Esophagus squamous epithelium (tissue), 4 donors: ENCODE data around the gene LILRB1.

Experiments
- POLR2A ChIP-seq, 4 donors: fragments of 450-650 bp; IDR thresholded peaks; one replicate each; pipeline ENCODE4 v1.6.1; 2017; ENCODE audit warnings: antibody characterized with exemption in 4 of 4, mild to moderate bottlenecking in 4 of 4, moderate library complexity in 3 of 4
- TF ChIP-seq, protein P1 (sequence below), 6 experiments: fragments of 450-650 bp in 4 of 6; fragments of 200-600 bp in 2 of 6; sonication (generic) in 2 of 6; IDR thresholded peaks; one replicate each; pipeline ENCODE4 v1.5.1; 2016 to 2019; ENCODE audit warnings: antibody characterized with exemption in 6 of 6, mild to moderate bottlenecking in 4 of 6, moderate library complexity in 4 of 6

DNA sequence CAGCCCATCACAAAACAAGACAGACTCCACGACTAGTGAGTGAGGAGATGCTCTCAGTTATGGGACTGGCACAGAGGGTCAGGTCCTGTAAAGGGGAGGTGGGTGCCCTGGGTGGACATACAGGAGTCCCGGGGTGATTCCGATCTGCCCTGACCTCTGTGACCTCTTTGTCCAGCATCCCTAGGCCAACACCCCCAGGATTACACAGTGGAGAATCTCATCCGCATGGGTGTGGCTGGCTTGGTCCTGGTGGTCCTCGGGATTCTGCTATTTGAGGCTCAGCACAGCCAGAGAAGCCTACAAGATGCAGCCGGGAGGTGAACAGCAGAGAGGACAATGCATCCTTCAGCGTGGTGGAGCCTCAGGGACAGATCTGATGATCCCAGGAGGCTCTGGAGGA is 43.3 kb upstream of the LILRB1 start:
- TF ChIP-seq, protein P1, sequence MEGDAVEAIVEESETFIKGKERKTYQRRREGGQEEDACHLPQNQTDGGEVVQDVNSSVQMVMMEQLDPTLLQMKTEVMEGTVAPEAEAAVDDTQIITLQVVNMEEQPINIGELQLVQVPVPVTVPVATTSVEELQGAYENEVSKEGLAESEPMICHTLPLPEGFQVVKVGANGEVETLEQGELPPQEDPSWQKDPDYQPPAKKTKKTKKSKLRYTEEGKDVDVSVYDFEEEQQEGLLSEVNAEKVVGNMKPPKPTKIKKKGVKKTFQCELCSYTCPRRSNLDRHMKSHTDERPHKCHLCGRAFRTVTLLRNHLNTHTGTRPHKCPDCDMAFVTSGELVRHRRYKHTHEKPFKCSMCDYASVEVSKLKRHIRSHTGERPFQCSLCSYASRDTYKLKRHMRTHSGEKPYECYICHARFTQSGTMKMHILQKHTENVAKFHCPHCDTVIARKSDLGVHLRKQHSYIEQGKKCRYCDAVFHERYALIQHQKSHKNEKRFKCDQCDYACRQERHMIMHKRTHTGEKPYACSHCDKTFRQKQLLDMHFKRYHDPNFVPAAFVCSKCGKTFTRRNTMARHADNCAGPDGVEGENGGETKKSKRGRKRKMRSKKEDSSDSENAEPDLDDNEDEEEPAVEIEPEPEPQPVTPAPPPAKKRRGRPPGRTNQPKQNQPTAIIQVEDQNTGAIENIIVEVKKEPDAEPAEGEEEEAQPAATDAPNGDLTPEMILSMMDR (IDR thresholded peaks at IDR 0.05) = no peak
- no peak for TF ChIP-seq POLR2A (IDR thresholded peaks at IDR 0.05)
